Spleen (tissue), 11 donors: ENCODE results near the gene PCED1B. TPM values are rescaled to one million over a fixed set of nuclear protein-coding genes. Genes with fewer than 3 reads are reported as not detected.

ENCODE experiments used
- DNase-seq: peaks from one replicate; pipeline ENCODE4 v3.0.0-alpha.2; 2020
- H3K27ac ChIP-seq, 8 donors: fragments of 200-600 bp; sonication (generic) in 7 of 8; 1 replicate in 4 of 8; 2 replicates in 4 of 8; pipeline versions ENCODE4 v1.5.0 to v1.8.0; 2016 to 2021; ENCODE audit warnings: inconsistent platforms in 4 of 8, mild to moderate bottlenecking in 4 of 8, moderate library complexity in 1 of 8
- H3K27me3 ChIP-seq, 7 donors: fragments of 200-600 bp; sonication (generic) in 6 of 7; replicated peaks in 1 of 7; 1 replicate in 4 of 7; 2 replicates in 3 of 7; pipeline versions ENCODE4 v1.5.0 to v1.8.0; 2016 to 2021; ENCODE audit warnings: inconsistent platforms in 3 of 7, mild to moderate bottlenecking in 1 of 7
- H3K36me3 ChIP-seq, 6 donors: fragments of 200-600 bp; sonication (generic) in 5 of 6; 1 replicate in 4 of 6; 2 replicates in 2 of 6; pipeline versions ENCODE4 v1.5.0 to v1.8.0; 2016 to 2021; ENCODE audit warnings: inconsistent platforms in 2 of 6
- H3K4me1 ChIP-seq, 6 donors: fragments of 200-600 bp; sonication (generic) in 5 of 6; 1 replicate in 3 of 6; 2 replicates in 3 of 6; pipeline versions ENCODE4 v1.5.0 to v1.8.0; 2016 to 2021; ENCODE audit warnings: inconsistent platforms in 3 of 6
- H3K4me3 ChIP-seq, 8 donors: fragments of 200-600 bp; sonication (generic) in 7 of 8; 1 replicate in 4 of 8; 2 replicates in 4 of 8; pipeline versions ENCODE4 v1.5.0 to v1.8.0; 2016 to 2021; ENCODE audit warnings: inconsistent platforms in 4 of 8, mild to moderate bottlenecking in 4 of 8, moderate library complexity in 2 of 8
- H3K9me3 ChIP-seq, 8 donors: fragments of 200-600 bp; sonication (generic) in 7 of 8; 1 replicate in 4 of 8; 2 replicates in 4 of 8; pipeline versions ENCODE4 v1.5.0 to v1.8.0; 2016 to 2021; ENCODE audit warnings: inconsistent platforms in 4 of 8
- CTCF ChIP-seq, 11 experiments: fragments of 200-600 bp in 7 of 11; fragments of 450-650 bp in 4 of 11; sonication (generic) in 4 of 11; IDR thresholded peaks in 8 of 11; conservative IDR thresholded peaks in 3 of 11; 1 replicate in 7 of 11; 2 replicates in 4 of 11; pipeline versions ENCODE4 v1.4.0 to v1.8.0; 2016 to 2021; ENCODE audit warnings: antibody characterized with exemption in 11 of 11, inconsistent platforms in 4 of 11, mild to moderate bottlenecking in 1 of 11
- POLR2A ChIP-seq, 3 donors: fragments of 450-650 bp; IDR thresholded peaks; one replicate each; pipeline ENCODE4 v1.5.1; 2017; ENCODE audit warnings: antibody characterized with exemption in 3 of 3, mild to moderate bottlenecking in 1 of 3
- POLR2AphosphoS5 ChIP-seq, 3 donors: sonication (generic); formaldehyde crosslinking; IDR thresholded peaks; one replicate each; pipeline ENCODE4 v1.5.1; 2017; ENCODE audit warnings: antibody characterized with exemption in 3 of 3
- WGBS, 5 donors: extraction: QIAGEN DNeasy Blood & Tissue Kit in 3 of 5; methylation state at CpG; one replicate each; pipeline versions ENCODE4 v1.1.5 to v1.1.7; 2013 to 2018; 5-methylcytosine and 5-hydroxymethylcytosine counted together
- intact Hi-C: fragments of 100-400 bp; cut with DNase I; formaldehyde crosslinking; loops from one replicate; pipeline ENCODE4 v1.15.0; 2023; ENCODE audit warnings: low total_unique reads
- polyA plus RNA-seq, 3 donors: library from polyadenylated mRNA; stranded (reverse); fragments of 200-250 nt; gene quantifications; one replicate each; pipeline ENCODE4 v1.2.1, GENCODE V29; 2013
- total RNA-seq, 7 donors: library from RNA; depleted of rRNA in 3 of 7; stranded (reverse); fragments of >200 nt in 3 of 7; fragmentation: NEBNext Ultra II Directional in 4 of 7; extraction: Animal tissue kit (Norgen Biotek cat#: 25700) in 4 of 7; gene quantifications; one replicate each; pipeline versions ENCODE4 v1.1.0 to v1.2.1, GENCODE V29; 2016 to 2021
- donor health status: healthy with polysubstance abuse.
- donor health status: DM: no; HTN: no; CAD: no; lungs with moderate emphysema.
- donor health status: DM: no; HTN: no; CAD: no.
- donor health status: Bipolar disorder and iron deficiency.
- donor health status: healthy.
- donor health status: DM: no; HTN: no; CAD: no.
- donor health status: DM: yes; HTN: yes; CAD: no.

The PCED1B gene
- total and polyA plus RNA-seq, 10 donors, result 15.3 to 34.5 (median 24.4) TPM

- peaks cover 0 to 18% (median 5%) of the 10 kb centered on the region in 8 donors for H3K9me3 ChIP-seq
Observed at GRCh38 chr12:47160316-47161244, 81.2 kb downstream of the PCED1B start.

DNA sequence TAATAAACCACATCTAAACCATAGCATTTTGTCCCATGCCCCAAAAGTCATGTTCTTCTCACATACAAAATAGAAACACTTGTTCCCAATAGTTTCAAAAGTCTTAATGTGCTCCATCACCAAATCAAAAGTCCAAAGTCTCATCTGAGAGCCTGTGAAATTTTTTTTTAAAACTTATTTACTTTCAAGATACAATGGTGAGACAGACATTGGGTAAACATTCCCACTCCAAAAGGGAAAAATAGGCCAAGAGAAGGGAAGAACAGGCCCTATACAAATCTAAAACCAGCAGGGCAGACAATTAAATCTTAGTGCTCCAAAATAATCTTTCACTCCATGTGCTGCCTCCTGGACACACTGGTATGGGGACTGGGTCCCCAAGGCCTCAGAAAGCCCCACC lies 84.7 kb downstream of the PCED1B start:
- H3K4me3 ChIP-seq, result no peak overlapping the region
- no peaks in the 10 kb centered on the region for H3K27me3 ChIP-seq
- H3K27ac ChIP-seq, result no peak overlapping the region
- peaks cover 0 to 15% (median 5%) of the 10 kb centered on the region in 8 donors for H3K9me3 ChIP-seq
- peaks cover 0 to 13% (median 0%) of the 10 kb centered on the region in 6 donors for H3K4me1 ChIP-seq
- intact Hi-C loops, result no loop called here
- DNase-seq, result no peak
- TF ChIP-seq POLR2AphosphoS5 (IDR thresholded peaks at IDR 0.05), result no peak
- TF ChIP-seq POLR2A (IDR thresholded peaks at IDR 0.05), result no peak
- no peak for TF ChIP-seq CTCF (IDR thresholded peaks at IDR 0.05 in 8 of 11, conservative IDR thresholded peaks at IDR 0.05 in 3 of 11)
- H3K36me3 ChIP-seq, result peaks cover 0 to 12% (median 1%) of the 10 kb centered on the region in 6 donors

More at GRCh38 chr12:47160316-47161244, 81.2 kb downstream of the PCED1B start:
- intact Hi-C loops, result no loop called here
- TF ChIP-seq POLR2AphosphoS5 (IDR thresholded peaks at IDR 0.05), result no peak
- TF ChIP-seq CTCF (IDR thresholded peaks at IDR 0.05 in 8 of 11, conservative IDR thresholded peaks at IDR 0.05 in 3 of 11), result no peak
- TF ChIP-seq POLR2A (IDR thresholded peaks at IDR 0.05), result no peak
- 80 to 90% (median 86%) methylated on average over 2 of the region's 2 CpGs for WGBS, 5 donors
- Histone ChIP-seq H3K27ac (no peak overlapping the region), H3K4me1 (peaks cover 0 to 17% (median 11%) of the 10 kb centered on the region in 6 donors), H3K4me3 (no peak overlapping the region), H3K27me3 (no peaks in the 10 kb centered on the region), H3K36me3 (peaks cover 0 to 12% (median 1%) of the 10 kb centered on the region in 6 donors)
- DNase-seq, result no peak

DNA sequence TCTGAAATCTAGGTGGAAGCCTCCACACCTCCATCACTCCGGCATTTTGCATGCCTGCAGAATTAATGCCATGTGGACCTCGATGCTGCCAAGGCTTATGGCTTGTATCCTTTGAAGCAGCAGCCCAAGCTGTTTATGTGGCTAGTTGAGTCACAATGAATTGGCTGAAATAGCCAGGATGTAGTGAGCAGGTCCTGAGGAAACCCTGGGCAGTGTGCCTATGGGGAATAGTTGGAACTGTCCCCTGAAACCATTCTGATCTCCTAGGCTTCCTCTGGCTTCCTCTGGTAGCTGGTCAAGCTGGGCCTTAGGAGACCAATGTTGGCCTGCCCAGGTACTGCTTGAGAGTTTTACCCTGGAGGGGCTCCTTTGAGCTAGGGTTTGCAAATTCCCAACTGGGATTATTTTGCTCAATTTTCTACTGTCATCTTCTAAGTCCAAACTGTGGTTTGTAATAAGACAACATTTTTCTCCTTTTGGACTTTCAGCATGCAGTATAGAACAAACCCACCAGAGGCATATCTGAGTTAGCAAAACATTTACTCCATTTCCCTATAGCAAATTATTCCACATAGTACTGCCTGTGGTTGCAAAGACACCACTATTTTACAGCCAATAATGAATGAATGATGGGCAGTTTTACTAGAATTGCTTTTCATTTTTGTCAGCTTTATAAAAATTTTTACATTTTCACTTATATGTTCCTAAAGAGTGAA lies 85.5 kb downstream of the PCED1B start:
- H3K27me3 ChIP-seq, result no peaks in the 10 kb centered on the region
- H3K4me3 ChIP-seq, result no peak overlapping the region
- H3K27ac ChIP-seq, result no peak overlapping the region
- TF ChIP-seq POLR2A (IDR thresholded peaks at IDR 0.05) (no peak), POLR2AphosphoS5 (IDR thresholded peaks at IDR 0.05) (no peak), CTCF (IDR thresholded peaks at IDR 0.05 in 8 of 11, conservative IDR thresholded peaks at IDR 0.05 in 3 of 11) (no peak)
- intact Hi-C loops, result no loop called here
- H3K9me3 ChIP-seq, result peaks cover 0 to 12% (median 5%) of the 10 kb centered on the region in 8 donors
- H3K36me3 ChIP-seq, result peaks cover 0 to 12% (median 1%) of the 10 kb centered on the region in 6 donors
- 91 to 100% (median 98%) methylated on average over 1 to 2 of the region's 2 CpGs for WGBS, 5 donors
- no peak for DNase-seq
- H3K4me1 ChIP-seq, result peaks cover 0 to 13% (median 0%) of the 10 kb centered on the region in 6 donors
